ENCODE results near the gene ALAD. TPM values are rescaled to one million over a fixed set of nuclear protein-coding genes. Genes with fewer than 3 reads are reported as not detected.
"Not testable (repeated sequence)": the region's sequence is repeated elsewhere in the genome, so short reads cannot be mapped to it uniquely, and the experiment has no call there.

Gene ALAD
- total RNA-seq, 2 donors from 2014 or later: 28.0 to 35.3 TPM

DNA sequence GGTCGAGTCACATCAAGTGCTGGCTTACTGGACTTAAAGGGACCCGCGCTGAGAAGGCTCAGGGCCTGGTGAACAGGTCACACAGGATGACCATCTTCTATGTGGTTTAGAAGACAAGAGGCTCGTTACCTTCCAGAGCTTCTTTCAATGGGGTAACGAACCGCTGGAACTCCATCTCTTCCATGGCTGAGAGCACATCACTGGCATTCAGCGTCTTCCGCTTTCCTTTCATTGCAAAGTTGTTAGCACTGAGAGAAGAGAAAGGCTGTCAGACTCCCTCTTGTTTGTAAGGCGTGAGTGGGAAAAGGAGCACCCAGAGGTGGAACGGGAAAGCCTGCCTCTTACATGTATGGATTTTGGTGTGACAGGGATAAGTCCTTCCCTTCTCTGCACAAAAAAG lies 8.4 kb upstream of the ALAD start:
- H3K9me3 Mint-ChIP-seq: no peaks in the 10 kb centered on the region
- no peak for DNase-seq (ENCODE audit: low spot score in 2 of 2)
- ATAC-seq: no peak
- peak overlapping the region; percentile 96 to 99 for H3K27ac Mint-ChIP-seq
- H3K36me3 Mint-ChIP-seq: peaks cover 38 to 40% of the 10 kb centered on the region in 2 donors

DNA sequence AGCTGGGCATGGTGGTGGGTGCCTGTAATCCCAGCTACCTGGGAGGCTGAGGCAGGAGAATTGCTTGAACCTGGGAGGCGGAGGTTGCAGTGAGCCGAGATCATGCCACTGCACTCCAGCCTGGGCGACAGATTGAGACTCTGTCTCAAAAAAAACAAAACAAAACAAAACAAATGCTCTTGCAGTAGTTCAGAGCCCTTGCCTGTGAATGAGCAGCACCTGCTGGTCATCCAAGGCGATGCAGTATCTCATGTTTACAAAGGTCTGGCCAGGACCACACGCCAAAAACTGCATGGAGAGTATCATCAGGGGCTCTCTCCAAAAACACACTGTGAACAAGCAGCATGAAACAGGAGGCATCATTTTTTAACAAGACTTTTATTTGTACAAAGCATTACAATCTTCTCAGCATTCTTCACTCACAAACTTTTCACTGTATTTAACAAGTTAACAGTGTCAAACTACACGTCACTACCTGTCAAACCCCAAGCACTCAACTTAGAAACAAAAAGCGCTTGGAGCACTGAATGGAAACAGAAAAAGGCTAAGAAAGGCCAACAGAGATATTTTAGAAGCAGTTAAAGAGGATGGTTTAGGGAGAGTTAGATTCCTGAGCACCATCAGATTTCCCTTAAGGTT lies 5.9 kb upstream of the ALAD start:
- Mint-ChIP-seq H3K27ac (peak overlapping the region; percentile 95 to 96), H3K36me3 (peaks cover 38 to 40% of the 10 kb centered on the region in 2 donors)
- ATAC-seq: not testable (repeated sequence)

DNA sequence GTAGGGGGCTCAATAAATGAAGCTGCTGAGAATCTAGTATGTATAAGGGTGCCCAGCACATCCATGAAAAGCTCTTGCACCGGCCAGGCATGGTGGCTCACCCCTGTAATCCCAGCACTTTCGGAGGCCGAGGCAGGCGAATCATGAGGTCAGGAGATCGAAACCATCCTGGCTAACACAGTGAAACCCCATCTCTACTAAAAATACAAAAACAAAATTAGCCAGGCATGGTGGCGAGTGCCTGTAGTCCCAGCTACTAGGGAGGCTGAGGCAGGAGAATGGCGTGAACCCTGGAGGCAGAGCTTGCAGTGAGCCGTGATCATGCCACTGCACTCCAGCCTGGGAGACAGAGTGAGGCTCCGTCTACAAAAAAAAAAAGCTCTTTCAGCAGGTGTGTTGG lies 5.3 kb upstream of the ALAD start:
- not testable (repeated sequence) for DNase-seq (ENCODE audit: low spot score in 2 of 2)
- peak overlapping the region in 1 of 2 donors; percentile 96 for H3K27ac Mint-ChIP-seq
- H3K36me3 Mint-ChIP-seq: peaks cover 38 to 40% of the 10 kb centered on the region in 2 donors

More for the DNA sequence above, 5.9 kb upstream of the ALAD start:
- not testable (repeated sequence) for H3K9me3 Mint-ChIP-seq
- peak in 1 of 2 donors; percentile 58 for DNase-seq (ENCODE audit: low spot score in 2 of 2)

DNA sequence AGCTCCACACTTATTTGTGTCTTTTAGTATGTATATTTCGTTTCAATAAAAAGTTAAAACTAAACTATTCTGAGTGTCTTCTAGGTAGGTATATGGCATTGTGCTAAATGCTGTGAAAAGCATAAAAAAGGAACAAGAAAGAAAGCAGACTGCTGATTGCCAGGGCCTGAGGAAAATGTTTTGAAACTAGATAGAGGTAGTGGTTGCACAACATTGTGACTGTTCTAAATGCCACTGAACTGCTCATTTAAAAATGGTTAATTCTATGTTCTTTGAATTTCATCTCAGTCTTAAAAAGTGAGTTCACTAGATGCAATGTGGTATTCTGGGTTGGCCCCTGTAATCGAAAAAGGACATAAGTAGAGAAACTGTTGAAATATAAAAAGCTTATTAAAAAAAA lies 2.6 kb upstream of the ALAD start:
- Mint-ChIP-seq H3K36me3 (peaks cover 17 to 18% of the 10 kb centered on the region in 2 donors), H3K27ac (no peak overlapping the region), H3K9me3 (no peaks in the 10 kb centered on the region)
- DNase-seq (ENCODE audit: low spot score in 2 of 2): no peak
- no peak for ATAC-seq

More for the DNA sequence above, 5.3 kb upstream of the ALAD start:
- not testable (repeated sequence) for H3K9me3 Mint-ChIP-seq, ATAC-seq

DNA sequence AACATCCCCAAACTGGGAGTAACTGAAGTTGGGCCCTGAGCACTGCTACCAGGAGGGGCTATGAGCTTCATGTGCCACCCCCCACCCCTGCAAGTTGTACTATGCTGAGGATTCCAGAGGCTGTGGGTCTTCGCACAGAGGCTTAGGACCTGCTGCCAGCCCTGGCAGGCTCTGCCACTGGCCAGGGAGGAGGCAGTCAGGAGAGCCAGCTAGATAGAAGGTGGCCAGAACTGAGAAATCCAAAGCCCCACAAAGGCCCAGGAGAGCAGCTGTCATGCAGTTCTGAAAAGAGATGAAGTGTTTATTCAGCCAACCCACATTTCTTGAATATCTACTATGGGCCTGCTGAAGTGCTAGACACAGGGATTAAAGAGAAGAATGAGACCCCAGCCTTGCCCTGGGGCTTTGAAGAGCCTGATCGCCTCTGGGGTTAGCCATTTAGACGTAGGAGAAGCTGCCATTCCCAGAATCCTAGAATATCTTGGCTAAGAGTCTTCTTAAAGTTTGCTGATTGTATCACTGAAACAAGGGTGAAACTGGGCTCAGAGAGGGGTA lies 1.4 kb downstream of the ALAD start:
- DNase-seq (ENCODE audit: low spot score in 2 of 2) (no peak), ATAC-seq (no peak)
- Mint-ChIP-seq H3K36me3 (no peaks in the 10 kb centered on the region), H3K27ac (peak overlapping the region in 1 of 2 donors; percentile 4), H3K9me3 (no peaks in the 10 kb centered on the region)

DNA sequence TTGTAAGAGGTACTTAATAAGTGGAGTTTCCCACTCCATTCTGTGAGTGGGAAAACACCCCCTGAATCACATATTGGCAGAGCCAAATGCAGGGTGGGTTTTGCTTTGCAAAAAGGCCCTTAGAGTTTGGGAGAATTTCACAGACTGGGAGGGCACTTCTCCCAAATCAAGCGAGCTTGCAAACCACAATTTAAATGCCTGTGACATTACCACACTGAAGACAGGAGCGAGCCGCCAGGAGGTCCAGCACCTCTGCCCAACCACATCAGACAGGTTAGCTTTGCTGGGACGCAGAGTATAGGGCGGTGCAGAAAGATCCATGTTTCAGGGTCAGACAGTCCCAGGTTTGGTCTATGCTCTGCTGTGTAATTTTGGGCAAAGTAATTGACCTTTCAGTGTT lies 2.3 kb downstream of the ALAD start:
- Mint-ChIP-seq H3K27ac (peak overlapping the region in 1 of 2 donors; percentile 4), H3K36me3 (no peaks in the 10 kb centered on the region), H3K9me3 (no peaks in the 10 kb centered on the region)
- ATAC-seq: no peak
- DNase-seq (ENCODE audit: low spot score in 2 of 2): no peak

DNA sequence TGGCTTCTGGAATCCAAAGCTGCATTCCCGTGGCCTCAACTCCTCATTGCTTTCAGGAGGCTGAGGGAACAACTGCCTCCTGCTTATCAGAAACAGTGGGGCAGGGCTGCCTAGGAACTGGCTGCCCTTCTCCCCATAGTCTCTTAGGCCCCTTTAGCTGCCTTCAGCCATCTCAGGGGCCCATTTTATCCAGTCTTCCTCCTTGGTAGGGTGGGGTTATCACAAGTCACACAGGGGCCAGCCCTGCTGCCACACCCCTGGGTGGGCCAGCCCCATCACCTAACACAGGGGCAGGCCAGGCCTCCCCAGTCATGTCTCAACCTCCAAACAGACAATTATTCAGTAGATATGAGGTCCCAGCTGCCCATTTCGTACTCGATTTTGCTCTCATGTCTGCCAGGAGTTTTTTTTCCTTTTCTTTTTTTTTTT lies 3.9 kb downstream of the ALAD start:
- Mint-ChIP-seq H3K9me3 (no peaks in the 10 kb centered on the region), H3K27ac (no peak overlapping the region), H3K36me3 (no peaks in the 10 kb centered on the region)
- DNase-seq (ENCODE audit: low spot score in 2 of 2): no peak
- no peak for ATAC-seq

DNA sequence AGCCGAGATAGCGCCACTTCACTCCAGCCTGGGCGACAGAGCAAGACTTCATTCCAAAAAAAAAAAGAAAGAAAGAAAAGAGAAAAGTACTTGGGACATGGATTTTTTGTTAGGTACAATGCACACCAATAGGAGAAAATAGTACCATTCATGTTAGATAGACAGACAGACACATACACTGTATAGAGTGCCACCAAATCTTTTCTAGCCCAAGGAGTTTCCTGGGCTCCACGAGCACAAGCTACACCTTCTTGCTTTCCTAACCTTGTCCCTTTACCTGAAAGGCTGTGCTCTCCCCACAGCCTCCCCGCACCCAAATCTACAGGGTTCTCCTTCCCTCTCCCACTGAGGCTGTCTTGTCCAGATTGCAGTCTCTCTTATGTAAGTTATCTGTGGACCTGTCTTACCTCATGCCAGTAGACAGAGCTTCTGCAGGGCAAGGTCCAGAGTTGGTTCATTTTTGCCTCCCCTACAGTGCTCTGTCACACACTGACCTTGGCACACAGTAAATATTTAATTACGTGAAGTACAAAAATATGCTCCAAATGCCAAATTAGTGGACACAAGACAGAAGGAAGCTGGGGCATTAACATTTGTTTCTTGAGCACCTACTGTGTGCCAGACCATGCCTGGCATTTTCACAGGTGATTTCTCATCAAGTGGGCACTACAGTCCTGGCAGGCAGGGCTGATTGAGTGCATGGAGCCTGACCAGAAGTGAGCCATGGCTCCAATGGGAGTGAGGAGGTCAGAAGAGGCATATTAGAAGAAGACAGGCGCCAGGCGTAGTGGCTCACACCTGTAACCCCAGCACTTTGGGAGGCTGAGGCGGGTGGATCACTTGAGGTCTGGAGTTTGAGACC lies 5.9 kb downstream of the ALAD start:
- Mint-ChIP-seq H3K27ac (no peak overlapping the region), H3K36me3 (no peaks in the 10 kb centered on the region), H3K9me3 (no peaks in the 10 kb centered on the region)
- DNase-seq (ENCODE audit: low spot score in 2 of 2) (peak in 1 of 2 donors; percentile 16), ATAC-seq (no peak)

DNA sequence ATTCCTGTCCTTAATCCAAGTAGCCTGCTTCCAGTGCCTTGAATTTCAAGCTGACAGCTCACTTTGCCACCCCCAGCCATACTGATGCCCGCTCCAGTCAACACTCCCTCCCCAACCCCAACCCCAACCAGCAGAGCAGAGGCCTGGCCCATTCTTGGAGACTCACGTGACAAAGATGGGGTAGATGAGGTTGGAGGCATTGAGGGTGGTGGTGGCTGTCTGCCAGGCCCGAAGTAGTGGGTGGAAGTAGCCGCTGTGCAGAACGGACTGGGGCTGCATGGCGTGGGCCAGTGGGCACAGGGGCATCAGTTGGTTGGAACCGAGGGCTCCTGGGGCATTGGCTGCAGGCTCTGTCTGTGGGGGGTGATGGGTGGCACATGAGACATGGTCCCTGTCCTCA lies 7.8 kb downstream of the ALAD start:
- DNase-seq (ENCODE audit: low spot score in 2 of 2): no peak
- Mint-ChIP-seq H3K27ac (no peak overlapping the region), H3K36me3 (no peaks in the 10 kb centered on the region), H3K9me3 (no peaks in the 10 kb centered on the region)
- no peak for ATAC-seq

DNA sequence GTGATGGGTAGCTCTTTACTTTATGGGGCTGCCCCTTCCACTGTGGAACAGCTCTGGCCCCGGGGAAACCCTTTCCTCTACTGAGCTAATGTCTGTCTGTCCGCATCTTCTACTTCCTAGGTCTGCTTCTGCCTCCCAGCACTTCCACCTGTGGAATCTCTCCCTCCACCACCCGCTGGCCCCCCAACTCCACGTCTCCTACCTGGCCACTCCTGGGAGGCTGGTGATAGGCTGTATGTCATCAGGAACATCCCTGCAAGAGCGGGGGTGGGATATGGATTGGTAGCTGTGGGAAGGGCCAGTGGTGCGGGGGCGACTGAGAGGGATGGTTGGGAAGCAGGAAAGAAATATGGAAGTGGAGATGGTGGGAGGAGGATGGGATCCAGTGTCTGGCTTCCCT lies 9.2 kb downstream of the ALAD start:
- DNase-seq (ENCODE audit: low spot score in 2 of 2) (no peak), ATAC-seq (no peak)
- Mint-ChIP-seq H3K9me3 (no peaks in the 10 kb centered on the region), H3K36me3 (peaks cover 0 to 6% of the 10 kb centered on the region in 2 donors), H3K27ac (no peak overlapping the region)

DNA sequence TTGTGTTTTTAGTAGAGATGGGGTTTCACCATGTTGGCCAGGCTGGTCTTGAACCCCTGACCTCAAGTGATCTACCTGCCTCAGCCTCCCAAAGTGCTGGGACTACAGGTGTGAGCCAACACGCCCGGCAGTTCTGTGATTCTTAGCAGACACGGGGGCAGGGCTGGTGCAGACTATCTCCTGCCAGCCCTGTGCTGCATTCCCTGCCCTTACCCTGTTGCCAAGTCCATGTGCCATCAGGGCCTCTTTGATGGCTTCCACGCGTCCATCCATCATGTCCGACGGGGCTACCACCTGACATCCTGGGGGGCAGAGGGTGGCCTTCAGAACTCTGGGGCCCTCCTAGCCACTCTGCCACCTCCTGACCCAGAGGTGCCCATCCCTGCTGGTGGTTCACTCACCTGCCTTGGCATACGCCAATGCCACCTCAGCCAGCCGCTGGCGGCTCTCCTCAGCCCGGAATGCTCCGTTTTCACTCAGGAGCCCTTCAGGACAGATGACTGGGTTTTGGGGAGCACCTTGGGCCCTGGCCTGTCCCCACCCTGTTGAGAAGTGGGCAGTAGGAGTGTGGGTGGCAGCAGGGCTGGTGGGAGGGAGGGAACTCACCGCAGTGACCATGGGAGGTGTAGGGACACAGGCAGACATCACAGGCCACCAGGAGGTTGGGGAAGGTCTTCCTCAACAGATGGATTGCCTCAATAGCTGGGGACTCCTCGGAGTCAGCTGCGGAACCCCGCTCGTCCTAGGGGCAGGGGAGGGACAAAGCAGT lies 10.7 kb downstream of the ALAD start:
- H3K9me3 Mint-ChIP-seq: no peaks in the 10 kb centered on the region
- H3K36me3 Mint-ChIP-seq: peaks cover 0 to 6% of the 10 kb centered on the region in 2 donors
- no peak for ATAC-seq
- peak overlapping the region in 1 of 2 donors; percentile 56 for H3K27ac Mint-ChIP-seq
- DNase-seq (ENCODE audit: low spot score in 2 of 2): no peak

DNA sequence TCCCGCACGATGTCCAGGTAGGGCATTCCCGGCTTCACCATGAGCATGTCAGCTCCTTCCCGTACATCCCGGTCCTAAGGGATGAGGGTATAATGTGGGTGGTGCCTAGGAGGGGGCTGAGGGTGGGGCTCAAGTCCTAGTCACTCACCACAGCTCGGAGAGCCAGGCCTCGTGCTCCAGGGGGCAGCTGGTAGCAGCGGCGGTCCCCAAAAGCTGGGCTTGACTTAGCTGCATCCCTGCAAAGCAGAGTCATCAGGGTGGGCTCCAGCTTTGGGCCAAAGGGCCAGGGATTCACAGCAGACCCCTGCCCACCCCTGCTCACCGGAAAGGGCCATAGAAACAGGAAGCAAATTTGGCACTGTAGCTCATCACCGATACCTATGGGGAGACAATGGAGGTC lies 11.6 kb downstream of the ALAD start:
- DNase-seq (ENCODE audit: low spot score in 2 of 2) (no peak), ATAC-seq (no peak)
- Mint-ChIP-seq H3K27ac (no peak overlapping the region), H3K9me3 (no peaks in the 10 kb centered on the region), H3K36me3 (peaks cover 0 to 6% of the 10 kb centered on the region in 2 donors)

DNA sequence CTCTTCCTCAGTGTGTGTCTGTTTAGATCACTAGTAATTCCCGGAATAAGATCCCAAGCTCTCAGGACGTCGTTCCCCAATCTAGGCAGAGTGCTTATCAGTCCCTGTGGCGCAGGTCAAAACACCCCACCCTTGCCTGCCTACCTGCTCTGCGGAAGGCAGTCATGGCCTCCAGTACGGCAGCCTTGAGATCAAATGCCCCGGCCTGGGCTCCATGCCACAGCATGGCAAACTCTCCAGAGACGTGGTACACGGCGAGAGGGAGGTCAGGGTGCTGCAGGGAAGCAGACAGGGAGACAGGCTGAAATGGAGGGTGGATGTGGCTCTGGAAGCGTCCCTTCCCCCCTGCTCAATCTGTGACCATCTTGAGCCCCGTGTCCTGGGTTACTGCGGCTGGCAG lies 12.3 kb downstream of the ALAD start:
- Mint-ChIP-seq H3K36me3 (peaks cover 0 to 6% of the 10 kb centered on the region in 2 donors), H3K9me3 (no peaks in the 10 kb centered on the region), H3K27ac (no peak overlapping the region)
- ATAC-seq (no peak), DNase-seq (ENCODE audit: low spot score in 2 of 2) (no peak)

DNA sequence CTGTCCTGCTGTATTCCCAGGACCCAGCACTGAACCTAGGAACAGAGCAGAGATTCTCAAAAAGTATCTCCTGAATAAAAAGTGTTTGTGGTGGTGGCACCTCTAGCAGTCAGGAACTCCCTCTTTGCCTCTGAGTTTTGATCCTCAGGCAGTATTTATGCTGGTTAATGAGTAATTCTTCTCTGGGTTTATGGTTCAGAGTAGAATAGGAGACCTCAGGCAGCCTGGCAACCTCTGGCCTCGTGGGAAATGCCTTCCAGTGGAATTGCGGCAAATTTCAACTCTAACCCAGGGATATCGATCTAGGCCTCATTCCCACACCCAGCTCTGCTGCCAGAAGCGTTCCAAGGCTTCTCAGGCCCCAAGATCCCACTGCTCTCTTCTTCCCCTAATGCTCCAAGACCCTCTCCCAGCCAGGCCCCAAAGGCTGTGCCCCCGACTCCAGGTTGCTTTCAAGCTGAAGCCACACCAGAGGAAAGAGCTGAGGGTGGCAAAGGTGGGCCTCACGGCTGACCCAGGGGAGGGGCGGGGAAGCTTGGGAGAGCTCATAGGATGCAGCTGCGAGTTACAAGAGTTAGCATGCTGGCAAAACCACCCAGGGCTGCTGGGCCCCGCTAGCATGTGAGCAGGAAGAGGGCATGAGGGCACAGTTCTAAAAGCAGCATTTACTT lies 13.4 kb downstream of the ALAD start:
- DNase-seq (ENCODE audit: low spot score in 2 of 2) (no peak), ATAC-seq (no peak)
- peaks cover 0 to 6% of the 10 kb centered on the region in 2 donors for H3K36me3 Mint-ChIP-seq
- H3K27ac Mint-ChIP-seq: peak overlapping the region in 1 of 2 donors; percentile 29
- H3K9me3 Mint-ChIP-seq: no peaks in the 10 kb centered on the region

DNA sequence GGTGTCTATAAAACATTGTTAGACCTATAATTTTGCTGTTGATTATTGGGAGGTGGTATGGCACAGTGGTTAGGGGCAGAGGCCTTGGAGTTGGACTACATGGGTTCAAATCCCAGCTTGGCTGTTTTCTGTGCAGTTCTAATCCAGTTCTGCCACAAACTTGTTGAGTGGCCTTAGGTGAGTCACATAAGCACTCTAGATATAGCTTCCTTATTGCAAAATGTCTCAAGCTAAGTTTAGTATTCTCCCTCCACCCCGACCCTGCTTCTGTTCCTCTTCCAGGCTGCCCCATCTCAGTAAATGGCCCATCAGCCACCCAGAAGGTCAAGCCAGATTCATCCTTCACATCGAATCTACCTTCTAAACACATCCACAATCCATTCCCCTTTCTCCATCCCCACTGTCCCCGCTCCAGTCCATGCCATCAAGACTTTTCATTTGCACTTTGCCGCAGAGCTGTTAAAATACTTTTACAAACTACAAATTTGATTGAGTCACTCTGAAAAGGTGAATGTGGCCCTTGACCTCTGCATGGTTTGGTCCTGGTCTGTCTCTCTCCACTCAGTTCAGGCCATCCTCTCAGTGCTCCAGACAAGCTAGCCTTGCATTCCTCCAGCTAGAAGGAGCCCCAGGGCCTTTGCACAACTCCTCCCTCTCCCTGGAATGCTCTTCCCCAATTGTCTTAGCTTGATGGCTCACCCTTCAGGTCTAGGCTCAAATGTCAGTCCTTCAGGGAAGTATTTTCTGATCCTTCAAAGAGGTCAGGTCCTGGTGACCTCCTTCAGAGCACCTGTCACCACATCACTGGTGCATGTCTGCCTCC lies 14.3 kb downstream of the ALAD start:
- Mint-ChIP-seq H3K36me3 (peaks cover 0 to 6% of the 10 kb centered on the region in 2 donors), H3K9me3 (no peaks in the 10 kb centered on the region), H3K27ac (peak overlapping the region; percentile 29 to 75)
- ATAC-seq (no peak), DNase-seq (ENCODE audit: low spot score in 2 of 2) (no peak)

Measured in activated naive CD4-positive, alpha-beta T cell treated with anti-CD3 and anti-CD28 coated beads, Interleukin-2, amount 50 U/mL, for 72 hours (primary cell).